HG03196 (cell line): ENCODE data around the gene THSD4.

ENCODE experiments used
- ATAC-seq: cut with Tn5 transposase; IDR thresholded peaks from one replicate; pipeline ENCODE4 v1.9.1; 2021; ENCODE audit not compliant: unreplicated experiment

The THSD4 gene

GRCh38 chr15:71782422-71783165 is 667.3 kb downstream of the THSD4 start:
- no peak for ATAC-seq

- ATAC-seq = no peak
Observed at GRCh38 chr15:71784719-71785118, 669.4 kb downstream of the THSD4 start.

- no peak for ATAC-seq
Observed at GRCh38 chr15:71785996-71786395, 670.7 kb downstream of the THSD4 start.

- no peak for ATAC-seq
Observed at GRCh38 chr15:71786673-71787072, 671.4 kb downstream of the THSD4 start.

GRCh38 chr15:71788646-71789579 is 673.6 kb downstream of the THSD4 start:
- no peak for ATAC-seq

GRCh38 chr15:71789616-71790015 is 674.3 kb downstream of the THSD4 start:
- ATAC-seq = no peak

- ATAC-seq = no peak
Observed at GRCh38 chr15:71790081-71790480, 674.8 kb downstream of the THSD4 start.

GRCh38 chr15:71791975-71792374 is 676.7 kb downstream of the THSD4 start:
- no peak for ATAC-seq

GRCh38 chr15:71792521-71792920 is 677.2 kb downstream of the THSD4 start:
- ATAC-seq = no peak

- ATAC-seq = no peak
Observed at GRCh38 chr15:71798641-71799040, 683.4 kb downstream of the THSD4 start.

GRCh38 chr15:71800190-71800589 is 684.9 kb downstream of the THSD4 start:
- ATAC-seq = no peak

GRCh38 chr15:71800835-71801745 is 685.8 kb downstream of the THSD4 start:
- ATAC-seq = no peak

- ATAC-seq = no peak
Observed at GRCh38 chr15:71801935-71802655, 686.8 kb downstream of the THSD4 start.

GRCh38 chr15:71802770-71803169 is 687.5 kb downstream of the THSD4 start:
- no peak for ATAC-seq

GRCh38 chr15:71804226-71804625 is 689.0 kb downstream of the THSD4 start:
- no peak for ATAC-seq

- ATAC-seq = no peak
Observed at GRCh38 chr15:71804695-71805470, 689.6 kb downstream of the THSD4 start.

- ATAC-seq = no peak
Observed at GRCh38 chr15:71806452-71806931, 691.2 kb downstream of the THSD4 start.

- ATAC-seq = no peak
Observed at GRCh38 chr15:71807125-71807629, 691.9 kb downstream of the THSD4 start.

- ATAC-seq = no peak
Observed at GRCh38 chr15:71807691-71808091, 692.4 kb downstream of the THSD4 start.
